Fibroblast of peridontal ligament (primary cell): ENCODE measurements around the gene SLC31A2.
A peak's percentile ranks its signal among the peaks of the same experiment; 100 is the strongest.

Experiments
- DNase-seq: peaks from one replicate; pipeline ENCODE4 v3.0.0-alpha.2; 2010; ENCODE audit errors: extremely low read depth

SLC31A2 gene

GRCh38 chr9:113186137-113186755, 35.4 kb downstream of the SLC31A2 start:
- no peak for DNase-seq

GRCh38 chr9:113187929-113188595, 37.3 kb downstream of the SLC31A2 start:
- DNase-seq = peak; percentile 90

GRCh38 chr9:113192455-113192854, 41.6 kb downstream of the SLC31A2 start:
- DNase-seq = no peak

GRCh38 chr9:113199683-113200329, 49.0 kb downstream of the SLC31A2 start:
- DNase-seq = no peak

GRCh38 chr9:113205432-113205831, 54.6 kb downstream of the SLC31A2 start:
- peak; percentile 10 for DNase-seq

- no peak for DNase-seq
Measured at GRCh38 chr9:113205861-113206260, 55.1 kb downstream of the SLC31A2 start.

- DNase-seq = no peak
Measured at GRCh38 chr9:113210815-113211214, 60.0 kb downstream of the SLC31A2 start.
